GM19099 (cell line): ENCODE results near the gene PPIP5K1.

Experiments
- POLR2A ChIP-seq: IDR thresholded peaks from 3 replicates; pipeline ENCODE4 v1.6.1; 2011; ENCODE audit warnings: low read depth; ENCODE audit not compliant: insufficient read length; ENCODE audit errors: extremely low read depth

PPIP5K1 gene

GRCh38 chr15:43516801-43517353 lies 73.1 kb downstream of the PPIP5K1 start:
- TF ChIP-seq POLR2A: no peak

- TF ChIP-seq POLR2A: no peak
Observed at GRCh38 chr15:43516185-43516584, 73.8 kb downstream of the PPIP5K1 start.

GRCh38 chr15:43515741-43516140 lies 74.3 kb downstream of the PPIP5K1 start:
- TF ChIP-seq POLR2A: no peak

- no peak for TF ChIP-seq POLR2A
Observed at GRCh38 chr15:43514241-43515057, 75.6 kb downstream of the PPIP5K1 start.

- no peak for TF ChIP-seq POLR2A
Observed at GRCh38 chr15:43513550-43513949, 76.5 kb downstream of the PPIP5K1 start.

GRCh38 chr15:43511012-43511885 lies 78.8 kb downstream of the PPIP5K1 start:
- no peak for TF ChIP-seq POLR2A

GRCh38 chr15:43510200-43511011 lies 79.6 kb downstream of the PPIP5K1 start:
- peak; percentile 51 for TF ChIP-seq POLR2A

- TF ChIP-seq POLR2A: no peak
Observed at GRCh38 chr15:43509660-43510199, 80.3 kb downstream of the PPIP5K1 start.

GRCh38 chr15:43508991-43509659 lies 80.9 kb downstream of the PPIP5K1 start:
- TF ChIP-seq POLR2A: no peak

- no peak for TF ChIP-seq POLR2A
Observed at GRCh38 chr15:43508421-43508820, 81.6 kb downstream of the PPIP5K1 start.

GRCh38 chr15:43505738-43506137 lies 84.3 kb downstream of the PPIP5K1 start:
- TF ChIP-seq POLR2A: no peak

GRCh38 chr15:43499635-43500034 lies 90.4 kb downstream of the PPIP5K1 start:
- no peak for TF ChIP-seq POLR2A

GRCh38 chr15:43498990-43499389 lies 91.0 kb downstream of the PPIP5K1 start:
- no peak for TF ChIP-seq POLR2A
